GM20431 (cell line): ENCODE results near the gene MYO3A.

ENCODE experiments used
- in situ Hi-C: fragments of 300-500 bp; cut with MseI, MboI; formaldehyde crosslinking; loops from one replicate; pipeline ENCODE4 v1.15.0; 2020; ENCODE audit warnings: low sequenced_read_pairs; ENCODE audit not compliant: unreplicated experiment

MYO3A gene

GRCh38 chr10:26242706-26243350 is 308.8 kb downstream of the MYO3A start:
- in situ Hi-C loops = no loop called here

GRCh38 chr10:26243351-26243720 is 309.3 kb downstream of the MYO3A start:
- in situ Hi-C loops = no loop called here

GRCh38 chr10:26249681-26250080 is 315.7 kb downstream of the MYO3A start:
- in situ Hi-C loops = loop anchor here (25.0 kb wide), 1 partner anchor 512 kb away; no protein-coding TSS in a partner anchor

GRCh38 chr10:26251925-26252324 is 317.9 kb downstream of the MYO3A start:
- in situ Hi-C loops = loop anchor here (25.0 kb wide), 1 partner anchor 515 kb away; no protein-coding TSS in a partner anchor

- in situ Hi-C loops = loop anchor here (25.0 kb wide), 1 partner anchor 517 kb away; no protein-coding TSS in a partner anchor
Observed at GRCh38 chr10:26254616-26255015, 320.6 kb downstream of the MYO3A start.

- in situ Hi-C loops = loop anchor here (25.0 kb wide), 1 partner anchor 522 kb away; no protein-coding TSS in a partner anchor
Observed at GRCh38 chr10:26259341-26259740, 325.3 kb downstream of the MYO3A start.
